Large intestine (tissue), 3 donors: ENCODE data around the gene VAPB. TPM values are rescaled to one million over a fixed set of nuclear protein-coding genes. Genes with fewer than 3 reads are reported as not detected.
A peak's percentile ranks its signal among the peaks of the same experiment; 100 is the strongest.
"Not testable (repeated sequence)": the region's sequence is repeated elsewhere in the genome, so short reads cannot be mapped to it uniquely, and the experiment has no call there.

ENCODE experiments used
- DNase-seq, 2 donors: peaks; one replicate each; pipeline versions ENCODE4 v3.0.0 to v3.0.0-alpha.2; 2013
- H3K27ac ChIP-seq: one replicate; pipeline ENCODE4 v1.5.1; 2013; ENCODE audit warnings: low read length
- H3K27me3 ChIP-seq: 2 replicates; pipeline ENCODE4 v1.6.1; 2013; ENCODE audit warnings: low read length; ENCODE audit not compliant: control insufficient read depth, insufficient read depth
- H3K36me3 ChIP-seq: 2 replicates; pipeline ENCODE4 v1.6.1; 2013; ENCODE audit warnings: low read length; ENCODE audit not compliant: control insufficient read depth, insufficient read depth
- H3K4me1 ChIP-seq: one replicate; pipeline ENCODE4 v1.6.1; 2013; ENCODE audit warnings: low read length; ENCODE audit not compliant: control insufficient read depth, insufficient read depth
- H3K4me3 ChIP-seq: one replicate; pipeline ENCODE4 v1.5.1; 2013; ENCODE audit warnings: low read length
- H3K9me3 ChIP-seq: one replicate; pipeline ENCODE4 v1.6.1; 2013; ENCODE audit warnings: mild to moderate bottlenecking, low read depth, low read length, moderate library complexity; ENCODE audit not compliant: control insufficient read depth
- WGBS: methylation state at CpG from one replicate; pipeline ENCODE4 v1.1.5; 2013; ENCODE audit warnings: low lambda C conversion rate; ENCODE audit not compliant: insufficient coverage; 5-methylcytosine and 5-hydroxymethylcytosine counted together
- polyA plus RNA-seq: library from polyadenylated mRNA; unstranded; fragments of 120-200 nt; gene quantifications from one replicate; pipeline ENCODE4 v1.2.1, GENCODE V29; 2013

Gene VAPB
- polyA plus RNA-seq, 1 donor: 39.2 TPM

DNA sequence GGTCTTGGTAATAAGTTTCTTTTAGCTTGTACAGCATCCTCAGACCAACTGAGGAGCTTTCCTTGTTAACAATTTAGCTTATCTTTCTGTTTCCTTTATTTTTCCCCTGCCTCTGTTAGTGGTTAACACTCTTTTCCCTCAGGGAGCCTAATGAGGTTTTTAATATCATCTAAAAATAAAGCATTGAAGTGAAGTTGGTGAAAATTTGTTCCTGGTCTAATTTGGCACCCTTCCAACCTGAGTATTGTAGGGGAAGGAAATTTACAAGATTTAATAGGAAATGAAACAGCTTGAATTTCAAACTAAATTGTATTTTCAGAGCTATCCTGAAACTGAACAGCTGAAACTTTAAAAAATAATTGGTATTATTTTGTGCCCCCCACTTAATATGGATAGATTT lies 28.1 kb upstream of the VAPB start:
- Histone ChIP-seq H3K4me3 (no peak overlapping the region), H3K9me3 (no peaks in the 10 kb centered on the region), H3K27me3 (no peaks in the 10 kb centered on the region), H3K27ac (no peak overlapping the region), H3K36me3 (peaks cover 39% of the 10 kb centered on the region), H3K4me1 (no peaks in the 10 kb centered on the region)
- DNase-seq: no peak

DNA sequence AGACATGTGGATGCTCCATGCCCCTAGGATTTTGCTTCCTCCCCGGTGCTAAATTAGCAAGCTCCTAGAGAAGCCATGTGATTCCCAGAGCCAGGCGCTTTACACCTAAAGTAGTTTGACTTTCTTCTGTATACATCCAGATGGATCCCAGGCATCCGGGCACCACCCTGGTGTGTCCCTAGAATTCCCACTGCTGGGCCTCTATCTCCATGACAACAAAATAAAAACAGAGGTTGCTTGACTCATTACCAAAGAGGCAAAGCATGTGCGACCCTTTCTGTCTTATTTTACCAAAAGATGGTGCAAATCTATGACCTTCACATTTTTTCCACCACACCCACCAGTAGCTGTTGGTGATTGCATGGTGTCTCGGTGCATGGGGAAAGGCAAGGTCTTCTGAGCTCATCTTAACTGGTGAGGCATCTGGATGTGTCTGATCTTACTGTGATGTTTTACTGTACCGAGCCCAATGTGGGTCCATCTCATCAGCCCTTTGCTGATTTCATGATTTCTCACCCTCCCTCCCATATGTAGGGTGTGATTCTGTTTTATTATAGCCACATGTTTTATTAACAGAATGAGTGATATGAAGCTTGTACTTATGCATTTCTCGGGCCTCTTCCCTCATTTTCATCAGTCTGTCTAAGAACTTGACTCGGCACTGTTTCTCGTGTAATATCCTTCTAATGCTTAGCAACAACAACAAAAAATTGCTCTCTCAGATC lies 27.4 kb upstream of the VAPB start:
- no peaks in the 10 kb centered on the region for H3K9me3 ChIP-seq
- H3K4me1 ChIP-seq: no peaks in the 10 kb centered on the region
- no peaks in the 10 kb centered on the region for H3K27me3 ChIP-seq
- no peak overlapping the region for H3K27ac ChIP-seq
- H3K4me3 ChIP-seq: no peak overlapping the region
- 83% methylated on average over 1 of the region's 9 CpGs for WGBS
- peaks cover 38% of the 10 kb centered on the region for H3K36me3 ChIP-seq
- DNase-seq: peak; percentile 44 to 69

DNA sequence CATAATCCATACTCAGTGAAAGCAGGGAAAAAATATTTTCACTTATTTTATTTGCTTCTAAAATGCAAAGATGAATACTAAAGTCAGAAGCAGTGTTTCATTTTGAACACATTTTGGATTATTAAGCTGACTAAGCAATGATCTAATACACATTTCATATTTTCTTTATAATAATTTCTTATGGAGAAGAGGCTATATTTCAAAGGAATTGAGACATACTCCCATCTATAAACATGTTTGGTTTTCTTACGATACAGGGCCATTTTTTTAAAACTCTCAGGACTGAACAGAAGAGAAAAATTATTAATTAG lies 26.9 kb upstream of the VAPB start:
- no peaks in the 10 kb centered on the region for H3K4me1 ChIP-seq
- H3K27me3 ChIP-seq: no peaks in the 10 kb centered on the region
- H3K9me3 ChIP-seq: no peaks in the 10 kb centered on the region
- H3K27ac ChIP-seq: no peak overlapping the region
- peaks cover 36% of the 10 kb centered on the region for H3K36me3 ChIP-seq
- no peak for DNase-seq
- no peak overlapping the region for H3K4me3 ChIP-seq
- no CpG with 5 or more reads among the region's 1 CpG for WGBS

DNA sequence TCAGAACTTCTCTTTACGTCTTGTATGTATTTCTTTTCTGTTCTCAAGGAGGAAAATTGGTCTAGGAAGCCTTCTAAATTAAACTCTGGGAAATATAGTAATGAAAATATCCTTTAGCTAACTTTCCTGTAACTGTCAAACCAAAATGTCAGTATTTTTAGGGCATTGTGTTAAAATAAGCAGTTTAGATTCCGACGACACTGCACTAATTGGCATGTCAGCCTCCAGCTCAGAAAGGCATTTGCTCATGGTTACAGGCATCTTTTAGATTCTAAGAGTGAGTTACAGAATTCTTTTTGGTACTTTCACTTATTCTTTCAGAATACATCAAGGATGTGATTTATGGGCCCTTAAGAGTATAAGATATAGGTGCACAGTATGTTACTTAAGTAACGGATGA lies 26.1 kb upstream of the VAPB start:
- WGBS: 93% methylated on average over 2 of the region's 4 CpGs
- Histone ChIP-seq H3K9me3 (no peaks in the 10 kb centered on the region), H3K4me1 (no peaks in the 10 kb centered on the region), H3K4me3 (no peak overlapping the region), H3K36me3 (peaks cover 35% of the 10 kb centered on the region), H3K27me3 (no peaks in the 10 kb centered on the region), H3K27ac (no peak overlapping the region)
- DNase-seq: no peak

DNA sequence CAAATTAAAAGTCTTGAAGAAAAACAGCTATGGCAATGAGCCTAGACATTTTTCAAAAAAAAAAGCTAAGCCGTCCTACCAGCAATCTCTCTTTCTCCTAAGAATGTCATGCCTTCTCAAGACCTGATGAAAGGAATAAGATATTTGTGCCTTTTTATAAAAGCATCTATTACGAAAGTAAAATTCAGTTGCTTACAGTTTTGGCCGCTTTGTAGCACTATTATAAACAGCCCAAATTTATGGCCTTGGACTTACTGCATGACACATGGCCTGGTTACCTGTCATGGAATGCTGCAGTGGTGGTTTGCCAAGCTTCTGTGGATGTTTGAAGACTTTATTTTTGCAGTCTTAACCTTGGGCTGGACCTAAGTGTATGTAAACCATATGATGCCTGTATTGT lies 22.2 kb upstream of the VAPB start:
- no peak overlapping the region for H3K4me3 ChIP-seq
- no peaks in the 10 kb centered on the region for H3K27me3 ChIP-seq
- H3K4me1 ChIP-seq: no peaks in the 10 kb centered on the region
- peaks cover 17% of the 10 kb centered on the region for H3K36me3 ChIP-seq
- no peaks in the 10 kb centered on the region for H3K9me3 ChIP-seq
- no peak overlapping the region for H3K27ac ChIP-seq
- 80% methylated on average over 1 of the region's 3 CpGs for WGBS
- DNase-seq: no peak

DNA sequence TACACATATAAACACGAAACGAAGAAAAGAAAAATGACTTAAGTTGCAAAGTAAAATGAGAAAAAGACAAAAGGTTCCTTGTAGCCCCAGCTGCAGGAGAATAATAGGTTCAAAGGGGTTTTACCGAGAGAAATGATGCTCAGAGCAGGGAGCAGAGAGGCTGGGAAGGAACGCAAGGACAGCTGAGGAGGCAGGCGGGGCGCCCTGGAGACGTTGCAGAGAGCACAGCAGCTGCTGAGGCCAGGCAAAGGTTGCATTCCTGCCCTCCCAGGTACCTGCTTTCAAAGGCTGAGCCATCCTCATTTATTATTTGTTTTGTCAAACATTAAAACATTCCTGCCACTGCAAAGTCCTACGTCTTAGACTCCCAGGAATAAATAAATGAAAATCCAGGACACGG lies 16.2 kb upstream of the VAPB start:
- 47% methylated on average over 2 of the region's 9 CpGs for WGBS
- no peaks in the 10 kb centered on the region for H3K9me3 ChIP-seq
- H3K36me3 ChIP-seq: no peaks in the 10 kb centered on the region
- H3K27me3 ChIP-seq: no peaks in the 10 kb centered on the region
- no peak overlapping the region for H3K4me3 ChIP-seq
- H3K4me1 ChIP-seq: peaks cover 8% of the 10 kb centered on the region
- H3K27ac ChIP-seq: no peak overlapping the region
- peak; percentile 27 to 50 for DNase-seq

DNA sequence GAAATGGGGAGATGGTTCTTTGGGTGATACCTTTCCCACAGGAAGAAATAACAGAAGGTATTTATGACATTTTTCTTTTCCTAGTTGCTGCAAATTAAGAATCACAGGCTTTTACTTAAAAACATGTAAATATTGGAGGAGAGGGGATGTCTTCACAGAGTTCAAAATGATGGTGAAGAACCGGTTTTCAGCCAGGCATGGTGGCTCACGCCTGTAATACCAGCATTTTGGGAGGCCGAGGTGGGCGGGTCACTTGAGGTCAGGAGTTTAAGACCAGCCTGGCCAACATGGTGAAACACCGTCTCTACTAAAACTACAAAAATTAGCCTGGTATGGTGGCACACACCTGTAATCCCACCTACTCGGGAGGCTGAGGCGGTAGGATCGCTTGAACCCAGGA lies 15.7 kb upstream of the VAPB start:
- H3K4me1 ChIP-seq, H3K27ac ChIP-seq, DNase-seq, H3K4me3 ChIP-seq, H3K27me3 ChIP-seq, H3K36me3 ChIP-seq, H3K9me3 ChIP-seq: not testable (repeated sequence)
- WGBS: no CpG with 5 or more reads among the region's 8 CpGs

DNA sequence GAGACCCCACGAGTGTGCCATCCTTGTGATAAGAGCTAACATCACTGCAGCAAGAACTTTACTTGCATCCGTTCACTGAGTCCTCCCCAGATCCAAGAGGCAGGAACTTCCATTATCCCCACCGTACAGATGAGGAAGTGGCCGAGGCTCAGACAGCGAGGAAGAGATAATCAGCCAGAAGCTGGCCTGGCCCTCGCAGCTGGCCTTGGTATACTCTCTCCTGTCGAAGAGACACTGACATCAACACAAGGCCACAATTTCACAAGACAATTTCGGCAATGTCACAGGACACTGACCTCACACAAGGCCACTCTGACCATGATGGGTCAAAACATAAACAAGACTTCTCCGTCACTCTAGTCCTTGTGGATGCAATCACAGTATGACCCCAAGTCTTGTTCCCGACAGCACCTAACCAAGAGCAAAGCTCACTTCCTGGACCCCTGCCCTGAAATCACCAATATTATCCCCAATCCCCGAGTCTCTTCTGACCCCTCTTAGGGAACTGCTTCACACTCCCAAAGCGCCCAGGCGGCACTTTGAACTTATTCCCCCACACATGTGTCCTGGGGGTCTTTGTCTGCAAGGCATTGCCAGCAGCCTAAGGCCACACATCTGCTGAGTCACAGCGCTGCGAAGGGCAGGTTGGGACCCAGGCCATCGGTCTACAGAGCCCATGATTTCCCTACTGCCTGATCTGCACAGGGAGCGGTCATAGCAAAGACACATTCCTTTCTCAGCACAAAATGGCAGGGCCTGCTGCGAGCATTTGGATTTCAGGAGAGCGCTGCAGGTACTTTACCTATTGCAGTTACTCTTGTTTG lies 14.8 kb upstream of the VAPB start:
- H3K4me1 ChIP-seq: peaks cover 8% of the 10 kb centered on the region
- H3K36me3 ChIP-seq: no peaks in the 10 kb centered on the region
- H3K27ac ChIP-seq: no peak overlapping the region
- no peak overlapping the region for H3K4me3 ChIP-seq
- DNase-seq: no peak
- no CpG with 5 or more reads among the region's 19 CpGs for WGBS
- H3K27me3 ChIP-seq: peaks cover 3% of the 10 kb centered on the region
- H3K9me3 ChIP-seq: no peaks in the 10 kb centered on the region

DNA sequence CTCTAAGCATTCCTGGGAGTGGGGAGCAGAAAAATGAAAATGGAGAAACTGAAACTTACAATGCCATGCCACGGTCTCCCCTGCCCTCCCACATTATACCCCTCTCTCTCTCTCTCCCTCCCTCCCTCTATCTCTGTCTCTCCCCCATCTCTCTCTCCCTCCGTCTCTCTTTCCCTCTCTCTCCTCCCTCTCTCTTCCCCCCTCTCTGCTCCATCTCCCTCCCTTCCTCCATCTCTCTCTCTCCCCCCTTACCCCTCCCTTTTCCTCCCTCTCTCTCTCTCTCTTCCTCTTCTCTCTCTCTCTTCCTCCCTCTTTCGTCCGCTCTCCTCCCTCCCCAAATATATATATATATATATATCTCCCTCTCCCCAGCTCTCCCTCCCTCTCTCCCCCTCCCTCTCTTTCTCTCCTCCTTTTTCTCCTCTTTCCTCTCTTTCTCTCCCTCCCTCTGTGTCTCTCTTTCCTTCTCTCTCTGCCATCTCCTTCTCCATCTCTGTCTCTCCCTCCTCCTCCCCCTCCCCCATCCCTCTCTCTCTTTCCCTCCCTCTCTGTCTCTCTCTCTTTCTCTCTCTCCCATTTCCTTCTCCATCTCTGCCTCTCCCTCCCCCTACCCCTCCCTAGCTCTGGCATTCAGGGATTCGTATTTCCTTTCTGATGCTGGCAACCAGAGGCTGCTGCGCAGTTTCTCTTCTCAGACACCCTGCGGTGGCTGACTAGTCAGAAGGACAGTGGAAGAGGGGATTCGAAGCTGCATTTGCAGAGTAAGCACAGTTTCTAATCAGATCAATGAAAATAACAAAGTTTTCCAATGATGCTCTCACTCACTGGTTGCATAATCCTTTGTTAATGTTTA lies 13.9 kb upstream of the VAPB start:
- H3K4me1 ChIP-seq: peaks cover 8% of the 10 kb centered on the region
- peaks cover 4% of the 10 kb centered on the region for H3K27me3 ChIP-seq
- DNase-seq: no peak
- WGBS: 69% methylated on average over 6 of the region's 8 CpGs
- no peak overlapping the region for H3K4me3 ChIP-seq
- no peaks in the 10 kb centered on the region for H3K36me3 ChIP-seq
- no peaks in the 10 kb centered on the region for H3K9me3 ChIP-seq
- no peak overlapping the region for H3K27ac ChIP-seq

DNA sequence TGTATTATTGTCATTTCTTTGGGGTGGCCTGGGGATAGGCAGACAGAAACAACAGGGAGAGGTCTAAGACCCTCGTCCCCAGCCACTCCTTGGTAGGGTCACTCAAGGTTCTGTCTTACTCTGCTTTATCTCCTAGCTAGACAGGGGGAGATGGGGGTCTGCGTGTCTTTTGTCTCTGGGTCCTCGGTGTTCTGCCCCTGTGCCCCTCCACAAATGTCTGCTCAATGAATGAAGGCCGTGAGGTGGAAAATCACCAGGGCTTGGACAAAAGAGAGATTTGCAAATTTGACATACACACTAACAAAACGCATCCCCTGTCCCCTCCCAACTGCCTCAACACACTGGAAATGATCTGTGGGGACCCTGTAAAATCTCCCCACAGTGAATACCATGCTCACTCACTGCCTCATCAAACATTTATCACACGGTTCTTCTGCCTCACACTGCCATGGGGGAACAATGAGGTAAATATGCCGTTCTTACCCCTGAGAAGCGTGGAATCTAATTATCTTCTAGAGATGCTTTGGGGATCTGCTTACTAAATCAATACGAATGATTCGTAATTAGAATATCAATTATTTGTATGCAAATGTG lies 13.2 kb upstream of the VAPB start:
- WGBS: 70% methylated on average over 2 of the region's 10 CpGs
- H3K4me1 ChIP-seq: peaks cover 8% of the 10 kb centered on the region
- H3K27ac ChIP-seq: no peak overlapping the region
- H3K36me3 ChIP-seq: no peaks in the 10 kb centered on the region
- DNase-seq: no peak
- no peak overlapping the region for H3K4me3 ChIP-seq
- no peaks in the 10 kb centered on the region for H3K9me3 ChIP-seq
- peaks cover 4% of the 10 kb centered on the region for H3K27me3 ChIP-seq
